GM19240 (cell line): ENCODE results near the gene RTN1.

Experiments
- DNase-seq: peaks from one replicate; pipeline ENCODE4 v3.0.0; 2011; ENCODE audit warnings: low spot score; ENCODE audit not compliant: insufficient read length

Gene RTN1

GRCh38 chr14:59630288-59630963 lies 240.2 kb downstream of the RTN1 start:
- no peak for DNase-seq

- no peak for DNase-seq
Measured at GRCh38 chr14:59629444-59630287, 240.9 kb downstream of the RTN1 start.

GRCh38 chr14:59627011-59627520 lies 243.5 kb downstream of the RTN1 start:
- no peak for DNase-seq

GRCh38 chr14:59622631-59623030 lies 247.9 kb downstream of the RTN1 start:
- DNase-seq: no peak

GRCh38 chr14:59619061-59619460 lies 251.5 kb downstream of the RTN1 start:
- no peak for DNase-seq

- DNase-seq: no peak
Measured at GRCh38 chr14:59601056-59601455, 269.5 kb downstream of the RTN1 start.

GRCh38 chr14:59600211-59600945 lies 270.2 kb downstream of the RTN1 start:
- DNase-seq: no peak

- no peak for DNase-seq
Measured at GRCh38 chr14:59595071-59595470, 275.5 kb downstream of the RTN1 start.

- no peak for DNase-seq
Measured at GRCh38 chr14:59591641-59592370, 278.8 kb downstream of the RTN1 start.

- DNase-seq: no peak
Measured at GRCh38 chr14:59588101-59588500, 282.5 kb downstream of the RTN1 start.

- DNase-seq: no peak
Measured at GRCh38 chr14:59585891-59586554, 284.6 kb downstream of the RTN1 start.

GRCh38 chr14:59583755-59584154 lies 286.8 kb downstream of the RTN1 start:
- no peak for DNase-seq

- no peak for DNase-seq
Measured at GRCh38 chr14:59582845-59583509, 287.6 kb downstream of the RTN1 start.

- no peak for DNase-seq
Measured at GRCh38 chr14:59582161-59582560, 288.4 kb downstream of the RTN1 start.

GRCh38 chr14:59580911-59581310 lies 289.7 kb downstream of the RTN1 start:
- no peak for DNase-seq

- DNase-seq: peak; percentile 58
Measured at GRCh38 chr14:59576332-59577294, 294.0 kb downstream of the RTN1 start, which contains the start of gene CCDC175. TSS of gene CCDC175 (minus strand) at chr14:59576812. CDS start at chr14:59576775, 37 bp downstream.

GRCh38 chr14:59570122-59570521 lies 300.5 kb downstream of the RTN1 start:
- DNase-seq: no peak

GRCh38 chr14:59566725-59567124 lies 303.9 kb downstream of the RTN1 start:
- DNase-seq: no peak

GRCh38 chr14:59566296-59566695 lies 304.3 kb downstream of the RTN1 start:
- no peak for DNase-seq
